CD1c-positive myeloid dendritic cell (primary cell): ENCODE data around the gene INF2.
A peak's percentile ranks its signal among the peaks of the same experiment; 100 is the strongest.
"Not testable (repeated sequence)": the region's sequence is repeated elsewhere in the genome, so short reads cannot be mapped to it uniquely, and the experiment has no call there.

Source experiments
- DNase-seq: peaks from one replicate; pipeline ENCODE4 v3.0.0-alpha.2; 2016; ENCODE audit errors: extremely low spot score

Gene INF2

DNA sequence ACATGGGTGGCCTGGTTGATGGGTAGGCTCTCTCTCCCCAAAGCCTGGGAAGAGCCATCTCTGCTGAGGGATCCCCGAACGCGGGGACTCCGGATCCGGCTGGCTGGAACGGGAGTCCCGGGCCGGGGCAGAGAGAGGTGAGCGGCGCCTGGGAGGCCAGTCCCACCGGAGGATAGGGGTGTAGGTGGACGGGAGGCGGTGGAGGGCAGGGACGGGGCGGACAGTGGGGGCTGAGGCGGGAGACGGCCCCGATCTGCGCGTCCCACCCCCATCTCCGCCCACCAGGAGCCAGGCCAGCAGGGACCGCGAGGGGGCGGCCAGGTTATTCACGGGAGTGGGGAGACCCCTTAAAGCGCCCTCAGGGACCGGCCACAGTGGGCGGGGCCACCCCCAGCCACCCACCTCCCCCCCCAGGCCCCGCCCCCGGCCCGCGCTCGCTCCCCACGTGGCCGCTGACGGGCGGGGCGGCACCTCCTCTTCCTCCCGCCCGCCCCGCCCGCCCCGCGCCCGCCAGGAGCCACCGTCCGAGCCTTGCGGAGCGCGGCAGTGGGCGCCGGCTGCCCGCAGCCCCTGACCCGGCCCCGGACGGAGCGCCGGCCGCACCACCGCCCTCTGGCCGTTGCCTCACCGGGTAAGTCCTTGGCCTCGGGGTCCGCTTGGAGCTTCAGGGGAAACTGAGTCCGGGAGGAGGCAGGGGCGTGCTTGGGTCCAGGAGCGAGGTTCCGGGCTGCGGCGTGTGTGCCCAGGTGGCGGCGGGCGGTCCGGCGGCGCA, at the start of gene INF2:
Gene INF2 (plus strand): TSS at position 510 of the 772 bp plus-strand sequence. CDS start 11,748 bp downstream, outside the sequence.
- DNase-seq, result peak; percentile 51

DNA sequence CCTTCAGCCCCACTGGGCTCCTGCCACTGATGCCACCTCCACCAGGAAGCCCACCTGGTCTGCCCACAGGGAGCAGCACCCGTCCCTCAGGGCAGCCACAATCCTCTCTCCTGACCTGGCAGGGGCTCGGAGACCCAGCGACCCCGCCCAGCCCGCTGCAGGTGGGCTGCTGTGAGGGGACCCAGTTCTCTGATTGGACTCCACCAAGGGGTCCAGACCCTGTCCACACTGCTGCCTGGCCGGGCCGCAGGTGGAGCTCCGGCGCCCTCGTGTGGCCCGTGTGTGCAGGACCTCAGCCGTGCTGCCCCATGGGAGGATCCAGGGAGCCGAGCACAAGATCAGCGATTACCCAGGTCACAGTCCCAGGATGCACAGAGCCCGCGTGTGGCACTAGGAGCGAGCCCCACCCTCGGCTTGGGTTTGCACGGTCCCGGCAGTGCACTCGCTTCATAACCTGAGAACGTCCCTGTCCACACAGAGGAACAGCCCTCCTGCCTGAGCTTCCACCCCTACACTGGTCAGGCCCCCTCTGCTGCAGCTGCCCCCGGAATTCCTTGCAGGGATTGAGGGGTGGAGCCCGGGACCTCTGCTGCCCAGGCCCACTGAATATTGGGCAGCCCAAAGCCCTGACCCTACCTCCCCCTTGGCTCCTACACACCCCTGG, 49.4 kb upstream of the INF2 start:
- DNase-seq, result peak; percentile 67

DNA sequence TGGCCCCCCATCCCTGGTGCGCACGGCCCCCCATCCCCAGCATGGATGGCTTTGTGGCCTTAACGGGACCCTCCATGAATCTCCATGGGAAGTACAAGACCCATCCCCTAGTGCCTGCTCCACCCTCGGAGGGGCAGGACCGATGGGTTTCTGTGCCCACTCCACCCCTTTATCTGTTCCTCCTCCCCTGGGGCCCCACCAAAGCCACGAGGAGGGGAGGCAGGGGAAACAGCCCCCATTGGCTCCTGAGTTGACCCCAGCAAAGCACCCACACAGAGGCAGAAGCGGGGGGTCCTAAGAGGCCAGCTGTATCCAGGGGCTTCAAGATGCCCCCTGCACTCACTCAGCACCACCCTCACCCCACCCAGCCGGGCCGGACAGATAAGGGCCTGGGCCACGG, 48.7 kb upstream of the INF2 start:
- no peak for DNase-seq

DNA sequence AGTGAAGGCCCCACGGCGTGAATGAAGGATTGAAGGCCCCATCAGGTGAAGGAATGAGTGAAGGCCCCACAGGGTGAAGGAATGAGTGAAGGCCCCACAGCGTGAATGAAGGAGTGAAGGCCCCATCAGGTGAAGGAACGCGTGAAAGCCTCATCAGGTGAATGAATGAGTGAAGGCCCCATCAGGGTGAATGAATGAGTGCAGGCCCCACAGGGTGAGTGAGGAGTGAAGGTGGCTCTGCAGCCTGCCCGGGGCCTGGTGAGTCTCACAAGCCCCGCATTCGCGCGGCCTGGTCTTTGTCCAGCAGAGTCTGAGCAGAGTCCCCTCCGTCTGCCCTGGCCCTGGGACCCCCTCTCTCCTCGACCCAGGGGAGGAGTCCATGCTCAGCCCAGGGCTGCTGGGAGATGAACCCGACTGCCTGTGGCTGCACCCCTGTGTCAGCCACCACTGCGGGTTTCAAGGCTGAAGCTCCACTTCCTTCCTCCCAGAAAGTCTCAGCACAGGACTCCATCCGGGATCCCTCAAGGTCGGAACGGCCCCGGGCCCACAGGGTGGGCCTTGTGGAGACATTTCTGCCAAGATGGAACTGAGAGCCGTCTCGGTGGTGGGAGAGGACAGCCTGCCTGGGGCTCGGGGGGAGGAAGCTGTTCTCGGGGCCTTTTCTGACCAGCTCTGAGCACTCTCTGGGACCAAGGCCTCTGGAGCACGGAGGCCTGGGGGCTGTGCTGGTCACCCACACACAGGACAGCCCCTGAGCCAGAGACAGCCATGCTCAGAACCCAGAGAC, 47.5 kb upstream of the INF2 start:
- DNase-seq, result no peak

DNA sequence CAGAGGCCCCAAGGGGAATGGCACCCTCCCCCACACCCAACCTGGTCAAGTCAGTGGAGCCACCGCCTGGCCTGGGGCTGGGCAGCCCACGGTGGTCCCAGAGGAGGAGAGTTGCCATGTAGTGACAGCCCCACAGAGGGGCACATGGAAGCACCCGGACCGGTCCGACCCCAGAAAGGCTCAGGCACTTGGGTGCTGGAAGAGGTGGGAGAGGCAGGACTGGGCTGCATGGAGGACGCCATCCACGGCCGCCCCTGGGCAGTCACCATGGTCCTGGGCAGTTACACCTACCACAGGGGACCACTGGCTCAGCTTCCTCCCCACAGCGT, 46.9 kb upstream of the INF2 start:
- DNase-seq, result no peak

DNA sequence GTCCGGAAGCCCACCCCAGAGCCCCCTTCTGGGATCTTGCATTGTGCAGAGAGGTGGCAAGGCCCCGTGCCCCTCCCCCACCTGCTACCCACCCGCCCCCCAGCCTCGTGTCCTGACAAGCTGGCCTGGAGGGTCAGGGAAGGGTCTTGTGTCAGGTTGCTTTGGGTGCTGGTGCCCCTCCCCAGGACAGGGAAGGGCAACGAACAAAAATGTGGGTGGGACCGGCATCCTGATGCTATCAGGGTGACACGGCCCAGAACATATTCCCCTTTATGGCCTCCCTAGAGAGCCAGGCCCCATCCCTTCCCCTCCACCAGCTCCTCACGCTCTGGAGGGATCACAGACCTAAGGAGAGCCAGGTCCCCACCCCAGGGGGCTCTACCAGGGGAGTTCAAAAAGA, 46.1 kb upstream of the INF2 start:
- no peak for DNase-seq

DNA sequence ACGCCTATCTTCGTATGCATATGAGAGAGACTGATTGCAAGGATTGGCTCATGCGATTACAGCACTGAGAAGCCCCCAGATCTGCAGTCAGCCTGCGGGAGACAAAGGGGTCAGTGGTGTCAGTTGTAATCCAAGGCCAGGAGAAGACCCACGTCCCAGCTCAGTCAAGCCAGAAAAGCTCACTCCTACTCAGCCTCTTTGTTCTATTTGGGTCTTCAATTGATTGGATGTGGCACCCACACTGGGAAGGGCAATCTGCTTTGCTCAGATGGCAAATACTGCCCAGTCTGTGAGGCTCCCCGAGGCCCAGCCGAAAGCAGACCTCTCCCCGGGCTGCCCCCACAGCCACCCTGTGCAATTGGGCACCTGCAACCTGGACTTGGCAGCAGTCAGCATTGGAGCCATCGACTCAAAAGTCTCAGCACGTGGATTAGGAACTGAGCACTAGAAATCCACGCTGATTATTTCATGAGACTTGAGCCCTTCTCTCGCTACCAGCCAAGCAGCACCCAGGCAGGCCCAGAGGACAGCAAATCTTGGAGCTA, 45.3 kb upstream of the INF2 start:
- no peak for DNase-seq

DNA sequence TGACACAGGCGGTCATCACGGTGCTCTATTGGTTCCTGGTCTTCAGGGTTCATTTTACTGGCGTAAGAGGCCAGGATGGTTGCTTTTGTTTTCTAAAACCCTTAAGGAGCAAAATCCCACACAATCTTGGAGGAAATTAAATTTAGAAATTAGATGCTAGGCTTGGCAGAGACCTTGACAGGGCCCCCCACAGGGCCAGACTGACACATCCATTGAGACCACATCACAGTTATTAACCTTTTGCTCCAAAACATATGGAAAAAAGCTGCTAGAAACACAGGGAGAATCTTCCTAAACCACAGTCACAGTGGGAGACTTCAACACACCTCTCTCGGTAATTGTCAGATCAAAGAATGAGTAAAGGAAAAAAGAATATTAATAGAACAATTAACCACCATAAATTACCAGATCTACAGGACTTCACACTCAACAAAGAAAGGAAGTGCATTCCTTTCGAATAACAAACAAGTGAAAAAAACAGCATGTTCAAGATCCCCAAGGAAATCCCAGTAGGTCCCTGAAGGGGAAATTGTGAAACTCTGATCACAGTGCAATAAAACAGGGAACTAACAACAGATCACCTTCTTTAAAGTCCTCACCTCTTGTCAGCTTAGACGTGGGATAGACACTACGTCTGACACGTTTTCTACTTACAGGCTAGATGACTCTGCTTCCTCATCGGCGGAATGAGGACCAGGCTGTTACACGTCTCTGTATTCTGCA, 44.6 kb upstream of the INF2 start:
- peak; percentile 42 for DNase-seq

DNA sequence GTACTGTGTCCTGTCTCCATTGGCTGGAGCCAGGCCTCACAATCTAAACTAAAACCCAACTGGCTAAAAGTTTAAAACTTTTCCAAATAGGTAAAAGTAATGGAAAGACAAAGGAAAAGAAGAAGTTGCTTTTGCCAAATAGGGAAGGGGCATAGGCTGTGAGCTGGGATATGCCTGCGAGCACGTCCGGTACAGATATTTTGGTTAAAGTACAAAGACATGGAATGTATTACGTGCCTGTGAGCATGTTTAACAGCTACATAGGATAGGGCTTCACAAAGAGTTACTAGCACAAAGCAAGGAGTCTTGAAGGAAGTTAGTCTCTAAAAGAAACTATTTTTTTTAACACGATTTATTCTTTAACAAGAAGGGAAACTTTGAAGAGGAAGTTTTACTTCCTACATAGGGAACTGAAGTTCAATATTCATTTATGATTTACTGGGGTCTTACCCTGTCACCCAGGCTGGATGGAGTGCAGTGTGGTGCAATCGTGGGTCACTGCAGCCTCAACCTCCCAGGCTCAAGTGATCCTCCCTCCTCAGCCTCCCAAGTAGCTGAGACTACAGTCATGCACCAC, 41.9 kb upstream of the INF2 start:
- DNase-seq, result peak; percentile 63

DNA sequence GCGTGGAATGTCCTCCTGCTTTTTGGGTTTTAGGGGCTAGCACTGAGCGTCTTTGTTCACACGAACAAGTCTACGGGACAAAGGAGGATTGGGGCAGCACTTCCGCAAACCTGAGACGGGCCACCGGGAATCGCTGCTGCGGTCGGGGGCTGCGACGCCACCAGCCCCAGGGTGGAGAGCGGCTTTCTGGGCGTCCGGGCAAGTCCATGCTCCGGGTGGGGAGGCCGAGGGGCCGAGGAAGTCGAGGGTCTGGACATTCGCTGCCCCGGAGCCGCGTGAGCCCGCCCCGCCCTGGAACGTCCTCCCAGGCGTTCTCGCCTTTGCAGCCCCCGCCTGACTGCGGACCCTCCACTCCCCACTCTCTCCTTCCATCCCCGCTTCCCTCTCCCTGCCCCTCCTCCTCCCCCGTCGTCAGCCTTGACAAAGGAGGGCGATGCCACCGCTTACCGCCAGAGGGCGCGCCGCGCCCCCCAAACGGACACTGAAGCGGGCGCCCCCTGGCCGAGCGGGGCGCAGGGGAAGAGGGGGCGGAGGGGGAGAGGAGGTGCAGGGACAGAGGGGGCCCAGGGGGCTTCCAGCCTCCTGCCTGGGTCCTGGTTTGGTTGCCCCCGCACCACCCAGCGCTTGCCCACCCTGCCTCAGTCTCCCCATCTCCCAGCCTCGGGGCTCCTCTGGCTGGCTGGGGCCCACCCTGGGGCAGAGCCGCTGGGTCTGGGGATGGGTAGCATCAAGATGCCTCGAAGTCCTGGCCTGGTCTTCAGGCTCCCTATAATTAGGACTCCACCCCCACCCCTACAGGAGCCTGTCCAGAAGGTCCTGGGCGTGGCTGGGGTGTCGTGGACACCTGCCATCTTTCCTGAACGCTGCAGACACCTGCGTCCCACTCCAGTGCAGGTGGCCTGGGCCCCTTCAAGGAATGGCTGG, 39.1 kb upstream of the INF2 start:
- peak; percentile 58 for DNase-seq

DNA sequence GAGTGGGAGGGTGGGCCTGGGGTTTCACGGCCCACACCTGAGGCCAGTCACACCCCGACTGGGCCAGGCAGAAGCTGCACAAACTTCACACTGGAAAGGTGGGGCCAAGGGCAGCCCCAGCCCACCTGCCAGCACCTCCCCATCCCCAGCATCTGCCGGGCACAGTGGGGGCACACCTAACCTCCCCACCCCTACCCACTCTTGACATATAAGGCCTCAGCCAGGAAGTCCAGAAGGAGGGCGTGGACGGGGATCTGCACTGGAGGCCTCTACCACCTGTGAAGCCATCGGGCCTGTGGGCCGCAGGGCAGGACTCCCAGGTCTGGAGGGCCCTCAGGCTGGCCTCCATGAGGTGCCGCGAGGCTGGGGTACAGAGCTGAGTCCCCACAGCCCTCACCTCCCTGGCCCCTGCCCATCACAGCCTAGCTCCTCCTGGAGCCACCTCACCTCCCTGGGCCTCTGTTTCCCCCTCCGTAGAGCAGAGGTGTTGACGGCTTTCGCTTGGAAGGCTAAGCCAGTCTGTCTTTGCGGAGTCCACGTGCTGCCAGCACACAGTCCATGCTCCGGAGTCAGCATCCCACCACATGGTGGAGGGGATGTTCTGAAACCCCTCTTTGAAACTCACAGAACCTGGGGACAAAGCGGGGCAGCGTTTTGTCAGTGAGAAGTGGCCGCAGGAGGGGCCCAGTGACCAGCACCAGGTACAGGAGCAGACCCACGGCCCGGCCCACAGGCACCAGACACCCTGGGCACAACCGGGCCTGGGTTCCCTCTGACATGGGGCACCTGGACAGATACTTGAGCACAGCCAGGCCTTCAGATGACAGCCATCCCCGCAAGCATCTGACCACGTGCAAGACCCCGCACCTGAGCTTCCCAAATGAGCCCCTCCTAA, 38.2 kb upstream of the INF2 start:
- DNase-seq, result no peak

DNA sequence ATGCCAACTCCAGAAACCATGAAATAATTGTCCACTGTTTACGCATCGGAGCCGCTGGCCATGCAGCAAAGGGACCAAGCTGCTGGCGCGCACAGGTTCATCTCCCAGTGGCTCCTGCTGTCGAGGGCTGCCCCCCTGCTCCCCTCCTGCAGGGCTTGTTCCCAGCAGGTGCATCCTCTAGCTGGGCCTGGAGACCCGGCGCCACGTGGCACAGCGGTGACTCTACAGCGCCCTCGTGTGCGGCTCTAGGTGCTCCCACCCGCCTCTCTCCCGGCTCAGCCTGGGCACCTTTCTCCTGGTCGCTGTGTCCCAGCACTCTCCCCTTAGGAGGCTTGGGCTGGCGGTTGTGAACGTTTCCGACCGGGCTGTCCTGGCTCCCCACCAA, 37.5 kb upstream of the INF2 start:
- no peak for DNase-seq

DNA sequence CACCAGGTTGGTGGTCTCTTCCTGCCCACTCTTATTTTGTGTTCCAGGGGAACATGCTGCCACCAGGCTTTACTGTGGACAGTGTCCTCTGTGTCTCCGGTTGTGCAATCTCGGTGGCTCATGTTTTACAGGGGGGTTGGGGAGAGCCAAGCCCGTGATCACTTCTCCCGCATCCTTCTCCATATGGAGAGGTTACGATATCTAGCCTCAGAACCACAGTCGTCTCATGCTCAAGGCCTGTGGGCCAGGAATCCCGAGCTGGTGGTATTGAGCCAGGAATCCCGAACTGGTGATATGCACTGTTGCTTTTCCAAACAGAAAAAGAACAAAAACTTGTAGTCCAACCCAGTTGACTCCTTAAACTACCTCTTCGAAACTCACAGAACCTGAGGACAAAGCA, 37.0 kb upstream of the INF2 start:
- DNase-seq, result no peak

DNA sequence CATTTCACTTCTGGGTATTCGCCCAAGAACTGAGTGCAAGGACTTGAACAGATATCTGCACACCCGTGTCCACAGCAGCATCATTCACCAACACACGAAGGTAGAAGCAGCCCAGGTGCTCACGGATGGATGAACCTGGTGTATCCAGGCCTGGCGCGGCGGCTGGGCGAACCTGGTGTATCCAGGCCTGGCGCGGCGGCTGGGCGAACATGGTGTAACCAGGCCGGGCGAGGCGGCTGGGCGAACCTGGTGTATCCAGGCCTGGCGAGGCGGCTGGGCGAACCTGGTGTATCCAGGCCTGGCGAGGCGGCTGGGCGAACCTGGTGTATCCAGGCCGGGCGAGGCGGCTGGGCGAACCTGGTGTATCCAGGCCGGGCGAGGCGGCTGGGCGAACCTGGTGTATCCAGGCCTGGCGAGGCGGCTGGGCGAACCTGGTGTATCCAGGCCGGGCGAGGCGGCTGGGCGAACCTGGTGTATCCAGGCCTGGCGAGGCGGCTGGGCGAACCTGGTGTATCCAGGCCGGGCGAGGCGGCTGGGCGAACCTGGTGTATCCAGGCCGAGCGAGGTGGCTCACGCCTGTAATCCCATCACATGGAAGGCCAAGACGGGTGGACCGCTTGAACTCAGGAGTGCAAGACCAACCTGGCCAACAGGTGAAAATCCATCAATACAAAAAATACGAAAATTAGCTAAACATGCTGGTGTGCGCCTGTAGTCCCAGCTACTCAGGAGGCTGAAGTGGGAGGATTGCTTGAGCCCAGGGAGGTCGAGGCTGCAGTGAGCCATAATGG, 36.1 kb upstream of the INF2 start:
- DNase-seq, result not testable (repeated sequence)

DNA sequence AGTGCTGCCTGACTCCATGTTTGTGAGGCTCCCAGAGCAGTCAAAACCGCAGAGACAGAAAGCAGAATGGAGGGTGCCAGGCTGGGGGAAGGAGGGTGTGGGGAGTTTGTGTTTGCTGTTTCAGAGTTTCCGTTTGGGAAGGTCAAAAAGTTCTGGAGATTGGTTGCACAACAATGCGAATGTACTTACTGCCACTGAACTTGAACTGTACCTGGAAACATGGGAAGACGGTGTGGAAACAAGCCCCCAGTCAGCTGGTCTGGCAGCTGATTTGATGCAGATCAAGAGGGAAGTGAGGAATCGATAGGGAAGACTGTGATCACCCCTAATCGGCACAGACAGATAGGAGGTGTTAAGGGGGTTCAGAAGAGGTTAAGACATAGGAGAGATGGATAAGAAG, 35.3 kb upstream of the INF2 start:
- DNase-seq, result no peak

DNA sequence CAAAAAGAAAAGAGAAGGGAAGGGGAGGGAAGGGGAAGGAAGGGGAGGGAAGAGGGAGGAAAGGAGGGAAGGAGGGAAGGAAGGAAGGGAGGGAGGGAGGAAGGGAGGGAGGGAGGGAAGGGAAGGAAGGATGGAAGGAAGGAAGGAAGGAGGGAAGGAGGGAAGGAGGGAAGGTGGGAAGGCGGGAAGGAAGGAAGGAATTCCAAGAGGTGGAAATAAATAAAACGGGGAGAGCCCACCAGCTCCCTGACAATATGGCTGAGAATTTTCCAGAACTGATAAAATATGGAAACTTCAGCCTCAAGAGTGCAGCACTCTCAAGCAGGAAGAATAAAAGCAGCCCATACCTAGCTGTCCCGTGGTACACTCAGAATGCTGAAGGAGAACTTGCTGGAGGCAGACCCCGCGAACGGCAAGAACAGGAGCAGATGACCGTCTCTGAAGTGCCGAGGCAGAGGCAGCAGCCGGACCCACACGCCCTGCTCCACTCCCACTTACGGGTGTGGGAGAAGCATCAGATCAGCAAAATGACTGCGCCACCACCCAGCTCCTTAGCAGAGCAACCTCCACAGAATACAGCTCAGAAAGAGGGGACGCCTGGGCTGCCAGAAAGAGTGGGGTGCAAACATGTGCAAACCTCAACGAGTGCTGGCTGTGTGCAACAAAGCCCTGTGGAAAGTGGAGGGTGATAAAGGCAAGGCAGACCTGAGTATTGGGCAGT, 34.1 kb upstream of the INF2 start:
- DNase-seq, result no peak

DNA sequence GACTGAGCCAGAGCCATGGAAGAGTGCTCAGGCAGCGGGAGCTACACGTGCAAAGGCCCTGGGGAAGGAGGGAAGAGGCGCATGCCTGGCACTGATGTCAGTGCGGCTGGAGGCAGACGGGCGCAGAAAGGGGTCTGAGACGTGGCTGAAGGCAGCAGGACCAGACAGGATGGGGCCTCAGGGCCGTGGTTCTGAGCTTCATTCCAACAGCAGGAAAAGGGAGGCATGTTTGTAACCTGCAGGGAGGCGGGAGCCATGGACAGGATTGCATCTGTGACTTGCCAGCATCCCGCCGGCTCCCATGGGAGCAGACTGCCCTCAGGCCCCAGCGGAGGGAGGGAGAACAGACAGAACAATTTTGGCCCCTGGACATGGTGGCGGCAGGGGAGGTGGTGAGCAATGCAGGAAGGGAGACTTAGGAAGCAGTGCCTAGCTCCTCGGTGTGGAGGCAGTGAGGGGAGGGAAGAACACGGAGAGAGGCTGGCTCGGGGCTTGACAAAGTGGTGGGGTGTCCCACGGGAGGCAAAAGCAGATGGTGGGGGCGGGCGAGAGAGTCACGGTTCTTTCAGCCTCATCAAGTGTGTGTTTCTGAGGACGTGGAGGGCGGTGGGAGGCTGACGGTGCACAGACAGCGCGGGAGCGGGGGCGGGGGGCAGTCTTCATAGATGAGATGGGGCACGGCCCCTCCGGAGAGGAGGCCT, 33.3 kb upstream of the INF2 start:
- no peak for DNase-seq
